ENCODE data around the gene SRR. TPM values are rescaled to one million over a fixed set of nuclear protein-coding genes. Genes with fewer than 3 reads are reported as not detected.

SRR gene
- total and polyA plus RNA-seq, 2 donors (not counting 3 experiments of a cell fraction or from before 2014, with no cell fraction given): 13.7 to 20.1 TPM

DNA sequence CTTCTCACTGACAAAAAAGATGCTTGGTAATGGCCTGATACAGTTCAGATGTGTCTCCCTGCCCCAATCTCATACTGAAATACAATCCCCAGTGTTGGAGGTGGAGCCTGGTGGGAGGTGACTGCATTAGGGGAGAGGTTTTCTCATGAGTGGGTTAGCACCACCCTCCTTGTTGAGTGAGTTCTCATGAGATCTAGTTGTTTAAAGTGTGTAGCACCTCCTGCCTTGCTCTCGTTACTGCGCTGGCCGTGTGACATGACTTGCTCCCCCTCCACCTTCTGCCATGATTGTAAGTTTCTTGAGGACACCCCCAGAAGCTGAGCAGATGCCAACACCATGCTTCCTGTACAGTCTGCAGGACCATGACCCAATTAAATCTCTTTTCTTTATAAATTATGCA, 27.6 kb downstream of the SRR start:
- intact Hi-C loops (cut with micrococcal nuclease): loop anchor here (10.0 kb wide), 1 partner anchor 617 kb away; the partner anchor contains the start of gene TLCD2
- H3K4me2 ChIP-seq (ENCODE audit: insufficient read depth, low read length): no peak overlapping the region
- TF ChIP-seq POLR2AphosphoS5 (IDR thresholded peaks at IDR 0.05; ENCODE audit: insufficient read depth, low read depth, low read length): no peak
- no peak for TF ChIP-seq FOS (IDR thresholded peaks at IDR 0.05; ENCODE audit: borderline replicate concordance, insufficient read depth, low read length)
- TF ChIP-seq POLR2A (IDR thresholded peaks at IDR 0.05; ENCODE audit: low read depth, low read length): no peak
- dilution Hi-C loops (cut with MboI; ENCODE audit: extremely low pct_ligation_motif_present, low sequenced_read_pairs): no loop called here
- H2AFZ ChIP-seq (ENCODE audit: low read depth, low read length): no peak overlapping the region
- POLR2A ChIA-PET: interaction anchor here (1.4 kb wide), 1 partner anchor 28 kb away, joined by 3 read pairs; the partner anchor contains the start of genes SMG6 and SRR
- H3K9me1 ChIP-seq (replicated peaks; ENCODE audit: control insufficient read depth, extremely low read depth, insufficient read depth, low read length): no peaks in the 10 kb centered on the region
- peaks cover 37% of the 10 kb centered on the region for H3K79me2 ChIP-seq (ENCODE audit: control insufficient read depth, insufficient read depth, low read length)
- no peaks in the 10 kb centered on the region for H4K20me1 ChIP-seq (replicated peaks; ENCODE audit: control insufficient read depth, extremely low read depth, insufficient read depth, low read length)
- no peak overlapping the region for H3K9ac ChIP-seq (replicated peaks; ENCODE audit: extremely low read depth, insufficient read depth, low read length)
- no peaks in the 10 kb centered on the region for H3K27me3 ChIP-seq (ENCODE audit: control insufficient read depth in 2 of 2, insufficient read depth in 2 of 2, low read length in 2 of 2)
- H3K4me3 ChIP-seq (replicated peaks in 1 of 3; ENCODE audit: insufficient read depth in 1 of 3, low read depth in 1 of 3, low read length in 3 of 3): no peak overlapping the region
- no peaks in the 10 kb centered on the region for H3K9me3 ChIP-seq (replicated peaks; ENCODE audit: control insufficient read depth, insufficient read depth, low read length)
- no peak for FAIRE-seq
- CTCF ChIA-PET: interaction anchor here (0.9 to 1.7 kb wide), 4 partner anchors 8 to 277 kb away, joined by 3 read pairs; partner anchors contain the start of gene HIC1
- no peak overlapping the region for H3K27ac ChIP-seq (ENCODE audit: insufficient read depth, low read depth, low read length)
- H3K4me1 ChIP-seq (ENCODE audit: control insufficient read depth, extremely low read depth, insufficient read depth, low read length): peaks cover 9% of the 10 kb centered on the region
- no peak for DNase-seq (ENCODE audit: low read depth, low spot score)
- H3K36me3 ChIP-seq (ENCODE audit: control insufficient read depth in 2 of 2, extremely low read depth in 1 of 2, insufficient read depth in 2 of 2, low read length in 2 of 2): peaks cover 28 to 35% of the 10 kb centered on the region in 2 experiments
- BruUV-seq (replicated peaks): no TSS peak

- no peaks in the 10 kb centered on the region for H3K9me3 ChIP-seq (replicated peaks; ENCODE audit: control insufficient read depth, insufficient read depth, low read length)
- peak overlapping the region; percentile 56 to 85 (median 72) for H3K4me3 ChIP-seq (replicated peaks in 1 of 3; ENCODE audit: insufficient read depth in 1 of 3, low read depth in 1 of 3, low read length in 3 of 3)
- H3K36me3 ChIP-seq (ENCODE audit: control insufficient read depth in 2 of 2, extremely low read depth in 1 of 2, insufficient read depth in 2 of 2, low read length in 2 of 2): peaks cover 14 to 19% of the 10 kb centered on the region in 2 experiments
- POLR2A ChIA-PET: interaction anchor here (0.9 to 1.5 kb wide), 3 partner anchors 9 to 66 kb away, joined by 3 to 5 read pairs (median 4); no protein-coding TSS in a partner anchor
- no peak for FAIRE-seq
- no peaks in the 10 kb centered on the region for H3K27me3 ChIP-seq (ENCODE audit: control insufficient read depth in 2 of 2, insufficient read depth in 2 of 2, low read length in 2 of 2)
- no peaks in the 10 kb centered on the region for H4K20me1 ChIP-seq (replicated peaks; ENCODE audit: control insufficient read depth, extremely low read depth, insufficient read depth, low read length)
- DNase-seq (ENCODE audit: low read depth, low spot score): no peak
- dilution Hi-C loops (cut with MboI; ENCODE audit: extremely low pct_ligation_motif_present, low sequenced_read_pairs) (no loop called here), intact Hi-C loops (cut with micrococcal nuclease) (loop anchor here (1.0 to 10.0 kb wide), 5 partner anchors 24 to 621 kb away; partner anchors contain the start of genes MNT, SMG6, SRR and TLCD2)
- peak overlapping the region; percentile 26 for H3K27ac ChIP-seq (ENCODE audit: insufficient read depth, low read depth, low read length)
- TSS peak; percentile 46 for BruUV-seq (replicated peaks)
- H3K4me2 ChIP-seq (ENCODE audit: insufficient read depth, low read length): peak overlapping the region; percentile 84
- peak overlapping the region; percentile 82 for H2AFZ ChIP-seq (ENCODE audit: low read depth, low read length)
- peaks cover 16% of the 10 kb centered on the region for H3K4me1 ChIP-seq (ENCODE audit: control insufficient read depth, extremely low read depth, insufficient read depth, low read length)
- CTCF ChIA-PET: interaction anchor here (0.7 to 5.4 kb wide), 8 partner anchors 17 to 281 kb away, joined by 3 to 42 read pairs (median 6); partner anchors contain the start of gene HIC1
- peaks cover 34% of the 10 kb centered on the region for H3K79me2 ChIP-seq (ENCODE audit: control insufficient read depth, insufficient read depth, low read length)
- TF ChIP-seq EZH2 (IDR thresholded peaks at IDR 0.05; ENCODE audit: borderline replicate concordance, low read depth, low read length, severe bottlenecking) (no peak), FOS (IDR thresholded peaks at IDR 0.05; ENCODE audit: borderline replicate concordance, insufficient read depth, low read length) (no peak), POLR2A (IDR thresholded peaks at IDR 0.05; ENCODE audit: low read depth, low read length) (no peak)
- TF ChIP-seq, protein P1, sequence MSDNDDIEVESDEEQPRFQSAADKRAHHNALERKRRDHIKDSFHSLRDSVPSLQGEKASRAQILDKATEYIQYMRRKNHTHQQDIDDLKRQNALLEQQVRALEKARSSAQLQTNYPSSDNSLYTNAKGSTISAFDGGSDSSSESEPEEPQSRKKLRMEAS (IDR thresholded peaks at IDR 0.05; ENCODE audit: insufficient read depth, insufficient read length): no peak
- H3K9ac ChIP-seq (replicated peaks; ENCODE audit: extremely low read depth, insufficient read depth, low read length): peak overlapping the region; percentile 75
- H3K9me1 ChIP-seq (replicated peaks; ENCODE audit: control insufficient read depth, extremely low read depth, insufficient read depth, low read length): no peaks in the 10 kb centered on the region
These were observed 32.0 kb downstream of the SRR start for GRCh38 chr17:2335726-2336214.

Data from endothelial cell of umbilical vein (primary cell).